ENCODE measurements around the gene SOX6. TPM values are rescaled to one million over a fixed set of nuclear protein-coding genes. Genes with fewer than 3 reads are reported as not detected.

Gene SOX6
- polyA plus RNA-seq, 1 experiment = 6.0 TPM

DNA sequence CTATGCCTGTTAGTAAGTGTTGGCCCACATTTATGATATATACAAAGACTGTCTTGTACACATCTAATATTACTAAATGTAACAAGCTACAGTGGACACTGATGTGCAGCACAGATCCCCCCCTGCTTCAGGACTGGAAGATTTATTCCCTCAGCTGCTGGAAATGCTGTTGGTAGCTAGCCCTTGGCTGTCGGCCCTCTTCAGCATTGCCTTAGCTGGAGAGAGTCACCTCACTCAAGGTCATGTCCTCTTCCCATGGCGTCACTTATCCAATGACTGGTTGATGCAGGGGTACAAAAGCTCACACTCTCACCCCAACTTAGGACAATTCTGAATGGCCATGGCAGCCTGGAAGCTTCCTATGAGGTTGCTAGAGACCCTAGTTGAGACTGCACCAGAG lies 312.7 kb downstream of the SOX6 start:
- Histone ChIP-seq H3K27ac (ENCODE audit: low read depth, low read length) (no peak overlapping the region), H3K27me3 (ENCODE audit: control insufficient read depth, insufficient read depth, low read length) (no peaks in the 10 kb centered on the region), H3K4me3 (ENCODE audit: low read depth, low read length) (no peak overlapping the region), H3K9me3 (ENCODE audit: control insufficient read depth, insufficient read depth, low read length) (no peaks in the 10 kb centered on the region)
- ChIA-PET POLR2A (no interaction called here), CTCF (no interaction called here)
- DNase-seq (ENCODE audit: low read depth, low spot score) = no peak
- TF ChIP-seq, protein P1, sequence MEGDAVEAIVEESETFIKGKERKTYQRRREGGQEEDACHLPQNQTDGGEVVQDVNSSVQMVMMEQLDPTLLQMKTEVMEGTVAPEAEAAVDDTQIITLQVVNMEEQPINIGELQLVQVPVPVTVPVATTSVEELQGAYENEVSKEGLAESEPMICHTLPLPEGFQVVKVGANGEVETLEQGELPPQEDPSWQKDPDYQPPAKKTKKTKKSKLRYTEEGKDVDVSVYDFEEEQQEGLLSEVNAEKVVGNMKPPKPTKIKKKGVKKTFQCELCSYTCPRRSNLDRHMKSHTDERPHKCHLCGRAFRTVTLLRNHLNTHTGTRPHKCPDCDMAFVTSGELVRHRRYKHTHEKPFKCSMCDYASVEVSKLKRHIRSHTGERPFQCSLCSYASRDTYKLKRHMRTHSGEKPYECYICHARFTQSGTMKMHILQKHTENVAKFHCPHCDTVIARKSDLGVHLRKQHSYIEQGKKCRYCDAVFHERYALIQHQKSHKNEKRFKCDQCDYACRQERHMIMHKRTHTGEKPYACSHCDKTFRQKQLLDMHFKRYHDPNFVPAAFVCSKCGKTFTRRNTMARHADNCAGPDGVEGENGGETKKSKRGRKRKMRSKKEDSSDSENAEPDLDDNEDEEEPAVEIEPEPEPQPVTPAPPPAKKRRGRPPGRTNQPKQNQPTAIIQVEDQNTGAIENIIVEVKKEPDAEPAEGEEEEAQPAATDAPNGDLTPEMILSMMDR (IDR thresholded peaks at IDR 0.05; ENCODE audit: low read depth, low read length) = no peak

DNA sequence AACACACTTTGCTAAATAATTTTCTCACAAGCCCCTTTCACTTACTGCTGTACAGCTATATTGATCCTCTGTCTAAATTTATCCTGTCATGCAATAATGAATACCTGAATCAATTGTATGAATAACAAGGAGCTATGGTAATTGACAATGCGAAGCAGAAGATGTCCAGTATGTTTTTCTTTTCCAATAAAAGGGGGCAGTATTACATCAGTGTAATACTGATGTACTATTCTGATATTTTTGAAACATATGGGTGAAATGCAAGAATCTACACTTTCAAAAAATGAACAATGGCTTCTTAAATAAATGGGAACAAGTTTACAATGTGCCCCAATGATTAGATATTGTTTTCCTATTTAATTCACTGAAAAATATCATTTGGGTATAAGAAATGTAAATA lies 315.1 kb downstream of the SOX6 start:
- CTCF ChIA-PET = interaction anchor here (0.7 to 1.1 kb wide), 2 partner anchors 10 to 20 kb away, joined by 3 read pairs; no protein-coding TSS in a partner anchor
- TF ChIP-seq, protein P1 (IDR thresholded peaks at IDR 0.05; ENCODE audit: low read depth, low read length) = no peak
- Histone ChIP-seq H3K4me3 (ENCODE audit: low read depth, low read length) (no peak overlapping the region), H3K9me3 (ENCODE audit: control insufficient read depth, insufficient read depth, low read length) (no peaks in the 10 kb centered on the region), H3K27me3 (ENCODE audit: control insufficient read depth, insufficient read depth, low read length) (no peaks in the 10 kb centered on the region), H3K27ac (ENCODE audit: low read depth, low read length) (no peak overlapping the region)
- no peak for DNase-seq (ENCODE audit: low read depth, low spot score)
- POLR2A ChIA-PET = no interaction called here

DNA sequence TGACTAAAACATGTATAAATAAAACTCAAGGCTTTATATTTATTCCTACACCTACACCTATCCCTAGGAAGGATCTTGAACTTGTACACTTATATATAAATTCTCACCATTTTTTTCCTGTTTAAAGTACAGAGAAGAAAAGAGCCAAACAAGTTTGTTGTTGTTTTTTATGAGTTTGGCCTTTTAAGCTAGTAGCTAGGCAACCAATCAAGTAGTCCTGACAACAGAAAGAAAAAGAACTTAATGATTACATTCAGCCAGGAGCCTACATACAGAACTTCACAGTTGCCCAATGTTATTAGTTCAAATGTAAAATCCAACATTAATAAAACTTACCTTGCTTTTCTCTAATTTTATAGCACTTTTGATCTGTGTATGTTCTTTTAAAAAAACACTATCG lies 316.2 kb downstream of the SOX6 start:
- H3K4me3 ChIP-seq (ENCODE audit: low read depth, low read length) = no peak overlapping the region
- H3K9me3 ChIP-seq (ENCODE audit: control insufficient read depth, insufficient read depth, low read length) = no peaks in the 10 kb centered on the region
- ChIA-PET POLR2A (no interaction called here), CTCF (no interaction called here)
- TF ChIP-seq, protein P1 (IDR thresholded peaks at IDR 0.05; ENCODE audit: low read depth, low read length) = no peak
- H3K27ac ChIP-seq (ENCODE audit: low read depth, low read length) = no peak overlapping the region
- no peak for DNase-seq (ENCODE audit: low read depth, low spot score)
- H3K27me3 ChIP-seq (ENCODE audit: control insufficient read depth, insufficient read depth, low read length) = no peaks in the 10 kb centered on the region

DNA sequence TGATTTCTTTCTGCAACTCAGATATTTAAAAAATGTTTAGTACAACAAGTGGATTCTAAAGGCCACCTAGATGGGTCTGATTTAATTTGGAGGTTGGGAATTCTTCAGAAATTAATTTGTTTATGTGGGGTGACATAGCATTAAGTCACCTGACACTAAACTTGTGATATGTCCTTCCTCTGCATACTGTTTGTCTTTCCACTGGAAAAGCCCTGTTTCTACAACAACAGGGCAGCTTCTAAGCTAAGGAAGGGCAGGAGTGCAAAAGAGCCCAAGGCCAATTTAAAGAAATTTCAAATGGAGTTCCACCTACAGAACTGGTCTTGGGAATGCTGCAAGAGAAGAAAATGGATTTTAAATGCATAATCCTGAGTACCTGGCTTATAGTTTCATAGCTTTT lies 319.2 kb downstream of the SOX6 start:
- Histone ChIP-seq H3K27ac (ENCODE audit: low read depth, low read length) (no peak overlapping the region), H3K4me3 (ENCODE audit: low read depth, low read length) (no peak overlapping the region), H3K27me3 (ENCODE audit: control insufficient read depth, insufficient read depth, low read length) (no peaks in the 10 kb centered on the region), H3K9me3 (ENCODE audit: control insufficient read depth, insufficient read depth, low read length) (no peaks in the 10 kb centered on the region)
- TF ChIP-seq, protein P1 (IDR thresholded peaks at IDR 0.05; ENCODE audit: low read depth, low read length) = no peak
- ChIA-PET POLR2A (no interaction called here), CTCF (no interaction called here)
- DNase-seq (ENCODE audit: low read depth, low spot score) = no peak

DNA sequence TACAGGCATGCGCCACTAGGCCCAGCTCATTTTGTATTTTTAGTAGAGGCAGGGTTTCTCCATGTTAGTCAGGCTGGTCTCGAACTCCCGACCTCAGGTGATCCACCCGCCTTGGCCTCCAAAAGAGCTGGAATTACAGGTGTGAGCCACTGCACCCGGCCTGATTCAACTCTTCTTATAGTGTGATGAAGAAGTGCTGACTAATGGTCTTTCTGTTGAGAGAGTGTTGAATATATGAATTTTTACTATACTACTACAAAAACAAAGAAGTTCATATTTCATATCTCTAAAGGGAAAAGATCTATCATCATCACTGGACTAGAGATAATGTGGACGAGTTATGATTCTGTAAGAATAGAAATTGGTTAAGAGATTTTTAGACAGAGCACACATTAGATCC lies 320.1 kb downstream of the SOX6 start:
- POLR2A ChIA-PET = no interaction called here
- CTCF ChIA-PET = interaction anchor here (0.7 kb wide), 1 partner anchor 241 kb away, joined by 4 read pairs; no protein-coding TSS in a partner anchor

More for the DNA sequence above, 320.1 kb downstream of the SOX6 start:
- Histone ChIP-seq H3K27me3 (ENCODE audit: control insufficient read depth, insufficient read depth, low read length) (no peaks in the 10 kb centered on the region), H3K4me3 (ENCODE audit: low read depth, low read length) (no peak overlapping the region), H3K9me3 (ENCODE audit: control insufficient read depth, insufficient read depth, low read length) (no peaks in the 10 kb centered on the region), H3K27ac (ENCODE audit: low read depth, low read length) (no peak overlapping the region)
- TF ChIP-seq, protein P1 (IDR thresholded peaks at IDR 0.05; ENCODE audit: low read depth, low read length) = no peak
- DNase-seq (ENCODE audit: low read depth, low spot score) = no peak

Data from AG04450 (cell line).